Measurements from ENCODE around the gene ARID5B. TPM values are rescaled to one million over a fixed set of nuclear protein-coding genes. Genes with fewer than 3 reads are reported as not detected.

The ARID5B gene
- polyA plus RNA-seq, 1 donor from 2014 or later = 2.1 TPM

- TF ChIP-seq REST (IDR thresholded peaks at IDR 0.05; ENCODE audit: borderline replicate concordance) = no peak
- no peak for TF ChIP-seq EP300 (conservative IDR thresholded peaks at IDR 0.05; ENCODE audit: poor library complexity, severe bottlenecking)
- TF ChIP-seq MXI1 (conservative IDR thresholded peaks at IDR 0.05; ENCODE audit: poor library complexity, severe bottlenecking) = no peak
- no peak for TF ChIP-seq SMC3 (conservative IDR thresholded peaks at IDR 0.05; ENCODE audit: poor library complexity)
- TF ChIP-seq POLR2AphosphoS5 (IDR thresholded peaks at IDR 0.05) = no peak
- no peak for TF ChIP-seq CTCF (IDR thresholded peaks at IDR 0.05; ENCODE audit: poor library complexity, severe bottlenecking)
- TF ChIP-seq EZH2 (IDR thresholded peaks at IDR 0.05; ENCODE audit: borderline replicate concordance, insufficient read depth, low read length, poor library complexity, severe bottlenecking) = no peak
- no peak for TF ChIP-seq RAD21 (conservative IDR thresholded peaks at IDR 0.05)
- TF ChIP-seq TAF1 (IDR thresholded peaks at IDR 0.05; ENCODE audit: low read depth) = no peak
- Histone ChIP-seq H3K79me2 (replicated peaks; ENCODE audit: insufficient read depth, low read length) (no peaks in the 10 kb centered on the region), H3K4me2 (ENCODE audit: low read length) (no peak overlapping the region), H3F3A (ENCODE audit: insufficient read depth, low read length, poor library complexity, severe bottlenecking) (no peaks in the 10 kb centered on the region), H3K4me3 (ENCODE audit: low read length) (no peak overlapping the region), H3K9ac (ENCODE audit: low read length) (no peak overlapping the region), H2AFZ (ENCODE audit: low read depth, low read length) (no peak overlapping the region), H3K36me3 (ENCODE audit: insufficient read depth, low read length) (no peaks in the 10 kb centered on the region), H3K9me2 (ENCODE audit: insufficient read depth, low read length) (no peaks in the 10 kb centered on the region), H3K9me3 (ENCODE audit: low read length) (no peaks in the 10 kb centered on the region), H3K27ac (ENCODE audit: low read length) (no peak overlapping the region), H4K20me1 (ENCODE audit: insufficient read depth) (no peaks in the 10 kb centered on the region), H3K27me3 (ENCODE audit: insufficient read depth, low read depth, low read length) (no peaks in the 10 kb centered on the region)
Measured at GRCh38 chr10:62106929-62107519, 205.5 kb downstream of the ARID5B start.

- Histone ChIP-seq H3K9me3 (ENCODE audit: low read length) (no peaks in the 10 kb centered on the region), H3K36me3 (ENCODE audit: insufficient read depth, low read length) (no peaks in the 10 kb centered on the region), H3K27ac (ENCODE audit: low read length) (no peak overlapping the region), H3K79me2 (replicated peaks; ENCODE audit: insufficient read depth, low read length) (no peaks in the 10 kb centered on the region), H4K20me1 (ENCODE audit: insufficient read depth) (no peaks in the 10 kb centered on the region), H3K9ac (ENCODE audit: low read length) (no peak overlapping the region), H3K27me3 (ENCODE audit: insufficient read depth, low read depth, low read length) (no peaks in the 10 kb centered on the region), H3K9me2 (ENCODE audit: insufficient read depth, low read length) (no peaks in the 10 kb centered on the region), H3F3A (ENCODE audit: insufficient read depth, low read length, poor library complexity, severe bottlenecking) (no peaks in the 10 kb centered on the region), H3K4me2 (ENCODE audit: low read length) (no peak overlapping the region), H2AFZ (ENCODE audit: low read depth, low read length) (no peak overlapping the region), H3K4me3 (ENCODE audit: low read length) (no peak overlapping the region)
- no peak for TF ChIP-seq SMC3 (conservative IDR thresholded peaks at IDR 0.05; ENCODE audit: poor library complexity)
- TF ChIP-seq EZH2 (IDR thresholded peaks at IDR 0.05; ENCODE audit: borderline replicate concordance, insufficient read depth, low read length, poor library complexity, severe bottlenecking) = no peak
Measured at GRCh38 chr10:62108759-62109586, 207.5 kb downstream of the ARID5B start.

All from neural cell (in vitro differentiated cells).